Pancreas (tissue), 10 donors: ENCODE data around the gene PLA2G6. TPM values are rescaled to one million over a fixed set of nuclear protein-coding genes. Genes with fewer than 3 reads are reported as not detected.
A peak's percentile ranks its signal among the peaks of the same experiment; 100 is the strongest.

Experiments
- ATAC-seq, 4 donors: fragments of 200-7000 bp; cut with Tn5 transposase; one replicate each; pipeline versions ENCODE4 v1.8.0 to v1.9.1; 2020; ENCODE audit warnings: mild to moderate bottlenecking in 4 of 4, moderate library complexity in 4 of 4
- DNase-seq, 6 donors: peaks; one replicate each; pipeline ENCODE4 v3.0.0-alpha.2; 2020
- FAIRE-seq: peaks from 2 replicates; lab custom pipeline; 2012; peaks lifted over from hg19 to GRCh38; lab: Jason Lieb, UNC
- H3K27ac ChIP-seq, 4 donors: fragments of 200-600 bp; sonication (generic); 1 replicate in 3 of 4; 2 replicates in 1 of 4; pipeline versions ENCODE4 v1.5.0 to v1.8.0; 2020
- H3K27me3 ChIP-seq, 4 donors: fragments of 200-600 bp; one replicate each; pipeline ENCODE4 v1.8.0; 2021
- H3K36me3 ChIP-seq, 3 donors: fragments of 200-600 bp; sonication (generic) in 1 of 3; one replicate each; pipeline versions ENCODE4 v1.5.0 to v1.8.0; 2020 to 2021
- H3K4me1 ChIP-seq, 3 donors: fragments of 200-600 bp; one replicate each; pipeline ENCODE4 v1.8.0; 2021
- H3K4me3 ChIP-seq, 4 donors: fragments of 200-600 bp; sonication (generic) in 2 of 4; one replicate each; pipeline versions ENCODE4 v1.5.0 to v1.8.0; 2020 to 2021
- H3K9me3 ChIP-seq, 4 donors: fragments of 200-600 bp; one replicate each; pipeline ENCODE4 v1.8.0; 2021
- WGBS, 2 donors: extraction: QIAGEN DNeasy Blood & Tissue Kit; methylation state at CpG; one replicate each; pipeline ENCODE4 v1.1.7; 2013; 5-methylcytosine and 5-hydroxymethylcytosine counted together
- intact Hi-C, 3 donors: fragments of 100-400 bp; cut with DNase I; formaldehyde crosslinking; loops; one replicate each; pipeline versions ENCODE4 v1.11.1 to v1.14.2; 2022
- polyA plus RNA-seq, 2 donors: library from polyadenylated mRNA; stranded (reverse); fragments of 200-250 nt; gene quantifications; one replicate each; pipeline ENCODE4 v1.2.3, GENCODE V29; 2013
- total RNA-seq, 6 donors: library from RNA; stranded (reverse); fragmentation: NEBNext Ultra II Directional in 4 of 6; extraction: Animal tissue kit (Norgen Biotek cat#: 25700) in 4 of 6; gene quantifications; one replicate each; pipeline versions ENCODE4 v1.2.1 to v1.2.4, GENCODE V29; 2021 to 2023
- TF ChIP-seq, protein P1 (sequence below), 4 donors: fragments of 200-600 bp; sonication (generic) in 3 of 4; IDR thresholded peaks; one replicate each; pipeline versions ENCODE4 v1.5.0 to v1.8.0; 2021; ENCODE audit warnings: antibody characterized with exemption in 4 of 4
- donor health status: healthy with polysubstance abuse.
- donor health status: DM: no; HTN: no; CAD: no; lungs with moderate emphysema.
- donor health status: DM: no; HTN: no; CAD: no.
- donor health status: control.
- donor health status: control.
- donor health status: Bipolar disorder and iron deficiency.
- donor health status: DM: yes; HTN: yes; CAD: no.
- donor health status: DM: no; HTN: no; CAD: no.
- donor health status: DM: no; HTN: no; CAD: no.
- donor health status: DM: yes; HTN: yes; CAD: no.

The PLA2G6 gene
- total and polyA plus RNA-seq, 8 donors = 8.7 to 109 (median 26.1) TPM

DNA sequence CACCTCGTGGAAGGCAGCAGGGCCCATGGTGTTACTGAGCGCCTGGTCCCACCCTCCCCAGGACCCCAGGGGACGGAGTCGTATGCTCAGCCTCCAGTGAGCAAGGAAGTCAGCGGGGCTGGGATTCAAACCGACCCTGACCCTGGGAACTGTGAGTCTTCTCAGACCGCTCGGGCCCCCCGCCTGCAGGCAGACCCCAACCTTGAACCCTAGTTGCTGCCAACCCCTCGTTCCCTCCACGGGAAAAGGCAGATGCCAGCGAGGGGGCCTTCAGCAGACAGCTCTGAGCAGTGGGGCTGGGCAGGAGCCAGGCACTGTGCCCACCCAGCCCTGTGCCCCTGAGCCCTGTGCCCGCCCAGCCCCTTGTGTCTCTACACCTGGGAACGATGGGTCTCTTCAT is 104.0 kb downstream of the PLA2G6 start:
- DNase-seq (peak in 1 of 6 donors; percentile 54), ATAC-seq (no peak), FAIRE-seq (no peak)
- Histone ChIP-seq H3K27ac (no peak overlapping the region), H3K4me3 (no peak overlapping the region), H3K4me1 (peaks cover 0 to 8% (median 3%) of the 10 kb centered on the region in 3 donors), H3K27me3 (peaks cover 0 to 4% (median 0%) of the 10 kb centered on the region in 4 donors), H3K36me3 (peaks cover 0 to 16% (median 9%) of the 10 kb centered on the region in 3 donors), H3K9me3 (no peaks in the 10 kb centered on the region)
- 71 to 74% methylated on average over 14 of the region's 14 CpGs for WGBS, 2 donors
- TF ChIP-seq, protein P1, sequence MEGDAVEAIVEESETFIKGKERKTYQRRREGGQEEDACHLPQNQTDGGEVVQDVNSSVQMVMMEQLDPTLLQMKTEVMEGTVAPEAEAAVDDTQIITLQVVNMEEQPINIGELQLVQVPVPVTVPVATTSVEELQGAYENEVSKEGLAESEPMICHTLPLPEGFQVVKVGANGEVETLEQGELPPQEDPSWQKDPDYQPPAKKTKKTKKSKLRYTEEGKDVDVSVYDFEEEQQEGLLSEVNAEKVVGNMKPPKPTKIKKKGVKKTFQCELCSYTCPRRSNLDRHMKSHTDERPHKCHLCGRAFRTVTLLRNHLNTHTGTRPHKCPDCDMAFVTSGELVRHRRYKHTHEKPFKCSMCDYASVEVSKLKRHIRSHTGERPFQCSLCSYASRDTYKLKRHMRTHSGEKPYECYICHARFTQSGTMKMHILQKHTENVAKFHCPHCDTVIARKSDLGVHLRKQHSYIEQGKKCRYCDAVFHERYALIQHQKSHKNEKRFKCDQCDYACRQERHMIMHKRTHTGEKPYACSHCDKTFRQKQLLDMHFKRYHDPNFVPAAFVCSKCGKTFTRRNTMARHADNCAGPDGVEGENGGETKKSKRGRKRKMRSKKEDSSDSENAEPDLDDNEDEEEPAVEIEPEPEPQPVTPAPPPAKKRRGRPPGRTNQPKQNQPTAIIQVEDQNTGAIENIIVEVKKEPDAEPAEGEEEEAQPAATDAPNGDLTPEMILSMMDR (IDR thresholded peaks at IDR 0.05) = no peak
- intact Hi-C loops = no loop called here

DNA sequence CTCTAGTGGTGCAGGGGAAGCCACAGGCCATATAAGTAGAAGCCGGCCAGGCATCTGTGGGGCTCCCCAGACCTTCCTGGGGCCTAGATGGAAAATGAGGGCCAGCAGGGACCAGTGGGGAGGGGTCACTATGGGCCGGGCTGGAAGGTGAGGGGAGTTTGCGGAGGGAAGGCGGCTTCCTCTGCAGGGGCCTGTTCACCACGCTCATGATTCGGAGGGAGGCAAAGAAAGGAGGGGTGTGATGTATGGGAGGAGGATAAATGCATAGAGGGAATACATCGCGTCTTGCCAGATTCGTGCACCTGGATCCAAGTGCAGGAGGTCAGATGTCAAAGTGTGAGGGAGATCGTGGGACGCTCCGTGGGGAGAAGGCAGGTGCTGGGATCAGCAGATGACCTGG is 104.5 kb downstream of the PLA2G6 start:
- DNase-seq = peak in 1 of 6 donors; percentile 21
- no peak for FAIRE-seq
- intact Hi-C loops = no loop called here
- Histone ChIP-seq H3K36me3 (peaks cover 0 to 18% (median 12%) of the 10 kb centered on the region in 3 donors), H3K27ac (no peak overlapping the region), H3K4me1 (peaks cover 0 to 8% (median 3%) of the 10 kb centered on the region in 3 donors), H3K4me3 (no peak overlapping the region), H3K9me3 (no peaks in the 10 kb centered on the region), H3K27me3 (peaks cover 0 to 2% (median 0%) of the 10 kb centered on the region in 4 donors)
- 69 to 78% methylated on average over 12 of the region's 12 CpGs for WGBS, 2 donors
- TF ChIP-seq, protein P1 (IDR thresholded peaks at IDR 0.05) = no peak
- ATAC-seq = no peak

DNA sequence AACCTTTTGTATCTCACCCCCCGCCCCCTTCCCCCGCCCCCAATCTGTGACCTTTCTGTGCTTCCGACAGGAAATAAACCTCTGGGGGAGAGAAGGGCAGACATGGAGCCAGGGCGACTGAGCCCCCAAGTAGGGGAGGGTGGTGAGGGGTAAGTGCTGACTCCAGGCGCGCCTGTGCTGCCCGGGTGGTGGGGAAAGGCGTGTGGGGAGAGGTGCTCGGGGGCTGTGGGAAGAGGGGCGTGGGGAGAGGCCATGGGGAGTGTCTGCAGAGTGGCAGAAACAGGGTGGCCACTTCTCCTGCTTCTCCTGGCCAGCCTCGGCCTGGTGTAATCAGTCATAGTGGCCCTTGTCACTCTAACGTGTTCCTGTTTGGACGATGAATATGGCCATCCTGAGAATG is 105.7 kb downstream of the PLA2G6 start:
- FAIRE-seq (no peak), ATAC-seq (no peak), DNase-seq (peak in 2 of 6 donors; percentile 13 to 43)
- Histone ChIP-seq H3K4me3 (no peak overlapping the region), H3K27me3 (no peaks in the 10 kb centered on the region), H3K9me3 (no peaks in the 10 kb centered on the region), H3K27ac (no peak overlapping the region), H3K36me3 (peaks cover 0 to 23% (median 18%) of the 10 kb centered on the region in 3 donors), H3K4me1 (peaks cover 0 to 4% (median 0%) of the 10 kb centered on the region in 3 donors)
- TF ChIP-seq, protein P1 (IDR thresholded peaks at IDR 0.05) = no peak
- 90 to 92% methylated on average over 13 of the region's 13 CpGs for WGBS, 2 donors
- intact Hi-C loops = no loop called here

DNA sequence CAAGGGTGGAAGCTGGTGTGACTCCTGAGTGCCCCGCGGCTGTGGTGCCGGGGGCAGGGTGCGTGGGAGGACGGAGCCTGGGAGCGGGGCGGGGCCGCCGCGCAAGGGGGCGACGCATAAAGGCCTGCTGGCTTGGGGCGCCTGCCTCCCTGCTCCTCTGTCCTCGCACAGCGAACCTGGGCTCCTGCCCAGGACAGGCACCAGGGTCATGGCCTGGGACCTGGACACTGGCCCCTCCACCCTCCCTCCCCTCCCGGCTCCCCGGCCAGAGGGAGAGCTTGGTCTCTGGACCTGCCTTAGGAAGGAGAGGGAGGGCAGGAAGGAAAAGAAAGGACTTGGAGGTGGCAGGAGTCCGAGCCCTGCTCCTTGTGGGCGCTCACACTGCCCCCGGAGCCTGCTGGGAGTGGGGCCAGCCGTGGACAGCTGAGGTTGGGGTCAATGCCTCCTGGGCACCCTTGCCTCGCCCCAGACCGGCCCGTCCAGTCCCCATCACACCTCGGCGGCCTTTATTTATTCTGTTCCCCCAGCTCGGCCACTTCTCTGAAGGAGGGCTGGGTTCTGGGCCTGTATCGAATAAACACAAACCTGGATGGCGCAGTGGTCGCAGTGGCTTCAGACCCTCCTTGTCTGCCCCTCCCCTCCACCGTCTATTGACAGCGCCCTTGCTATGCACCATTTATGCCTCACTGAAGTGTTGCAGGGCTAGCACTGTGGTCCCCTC is 106.4 kb downstream of the PLA2G6 start:
- no peak for FAIRE-seq
- no peak overlapping the region for H3K27ac ChIP-seq
- peaks cover 0 to 27% (median 18%) of the 10 kb centered on the region in 3 donors for H3K36me3 ChIP-seq
- peak in 2 of 6 donors; percentile 30 to 54 for DNase-seq
- WGBS, 2 donors = 92 to 94% methylated on average over 28 to 32 of the region's 32 CpGs
- ATAC-seq = no peak
- H3K27me3 ChIP-seq = no peaks in the 10 kb centered on the region
- H3K9me3 ChIP-seq = no peaks in the 10 kb centered on the region
- H3K4me3 ChIP-seq = no peak overlapping the region
- intact Hi-C loops = no loop called here
- no peaks in the 10 kb centered on the region for H3K4me1 ChIP-seq
- TF ChIP-seq, protein P1 (IDR thresholded peaks at IDR 0.05) = no peak
